HG03439 (cell line): Measurements from ENCODE around the gene GPANK1.

Experiments
- ATAC-seq: cut with Tn5 transposase; IDR thresholded peaks from one replicate; pipeline ENCODE4 v1.9.1; 2021; ENCODE audit warnings: mild to moderate bottlenecking, moderate library complexity; ENCODE audit not compliant: unreplicated experiment

Gene GPANK1

GRCh38 chr6:31663961-31664789 is 622 bp downstream of the GPANK1 start:
- ATAC-seq: peak; percentile 3

GRCh38 chr6:31663126-31663960 is 1.5 kb downstream of the GPANK1 start:
- no peak for ATAC-seq

- no peak for ATAC-seq
Measured at GRCh38 chr6:31662124-31662723, 2.6 kb downstream of the GPANK1 start.

- no peak for ATAC-seq
Measured at GRCh38 chr6:31661262-31662123, 3.3 kb downstream of the GPANK1 start.

GRCh38 chr6:31660381-31661261 is 4.2 kb downstream of the GPANK1 start, which contains the start of gene C6orf47:
Gene C6orf47, minus strand, starts transcription at chr6:31660778. Its CDS starts 831 bp downstream, at chr6:31659947.
- peak; percentile 37 for ATAC-seq

- peak; percentile 14 for ATAC-seq
Measured at GRCh38 chr6:31659649-31660380, 5.0 kb downstream of the GPANK1 start.

- ATAC-seq: no peak
Measured at GRCh38 chr6:31658983-31659648, 5.7 kb downstream of the GPANK1 start.

- ATAC-seq: no peak
Measured at GRCh38 chr6:31658158-31658688, 6.6 kb downstream of the GPANK1 start.

GRCh38 chr6:31657406-31658157 is 7.2 kb downstream of the GPANK1 start:
- no peak for ATAC-seq

- no peak for ATAC-seq
Measured at GRCh38 chr6:31655349-31656237, 9.2 kb downstream of the GPANK1 start, which contains the start of gene APOM. Gene APOM, plus strand, starts transcription at chr6:31655894. Its CDS starts 73 bp downstream, at chr6:31655967.

GRCh38 chr6:31654574-31655348 is 10.0 kb downstream of the GPANK1 start:
- no peak for ATAC-seq

GRCh38 chr6:31652925-31653724 is 11.7 kb downstream of the GPANK1 start:
- ATAC-seq: peak; percentile 60

- ATAC-seq: peak; percentile 27
Measured at GRCh38 chr6:31651602-31652191, 13.1 kb downstream of the GPANK1 start.

- ATAC-seq: no peak
Measured at GRCh38 chr6:31645325-31645724, 19.5 kb downstream of the GPANK1 start.
